Thoracic aorta (tissue), 2 donors: ENCODE results near the gene GGACT. TPM values are rescaled to one million over a fixed set of nuclear protein-coding genes. Genes with fewer than 3 reads are reported as not detected.

ENCODE experiments used
- ATAC-seq: fragments of 150-250 bp; one replicate; pipeline ENCODE4 v1.8.0; 2017; ENCODE audit warnings: low read depth; ENCODE audit not compliant: insufficient number of reproducible peaks, low FRiP score
- DNase-seq: peaks from one replicate; pipeline ENCODE4 v3.0.0-alpha.2; 2020; ENCODE audit warnings: low spot score
- H3K27ac ChIP-seq, 2 donors: fragments of 200-600 bp; sonication (generic); 1 replicate in 1 of 2; 2 replicates in 1 of 2; pipeline ENCODE4 v1.5.1; 2016; ENCODE audit warnings: mild to moderate bottlenecking in 2 of 2, moderate library complexity in 2 of 2
- H3K27me3 ChIP-seq: fragments of 200-600 bp; sonication (generic); replicated peaks from 2 replicates; pipeline ENCODE4 v1.6.0; 2016; ENCODE audit warnings: mild to moderate bottlenecking; ENCODE audit not compliant: insufficient read depth
- H3K36me3 ChIP-seq: fragments of 200-600 bp; sonication (generic); one replicate; pipeline ENCODE4 v1.5.1; 2016
- H3K4me1 ChIP-seq, 2 donors: fragments of 200-600 bp; sonication (generic); 1 replicate in 1 of 2; 2 replicates in 1 of 2; pipeline versions ENCODE4 v1.5.1 to v1.6.0; 2016; ENCODE audit warnings: low read depth in 2 of 2, mild to moderate bottlenecking in 1 of 2; ENCODE audit not compliant: control insufficient read depth in 1 of 2
- H3K4me3 ChIP-seq: fragments of 200-600 bp; sonication (generic); 2 replicates; pipeline ENCODE4 v1.5.1; 2016; ENCODE audit warnings: mild to moderate bottlenecking
- H3K9me3 ChIP-seq: fragments of 200-600 bp; sonication (generic); 2 replicates; pipeline ENCODE4 v1.5.1; 2016
- total RNA-seq, 2 donors: library from RNA; depleted of rRNA; stranded (reverse); fragments of >200 nt; gene quantifications; one replicate each; pipeline versions ENCODE4 v1.1.0 to v1.2.3, GENCODE V29; 2016
- TF ChIP-seq, protein P1 (sequence below): fragments of 200-600 bp; sonication (generic); IDR thresholded peaks from one replicate; pipeline ENCODE4 v1.5.1; 2019; ENCODE audit warnings: antibody characterized with exemption

The GGACT gene
- total RNA-seq, 2 donors from 2014 or later: 0.27 to 0.92 TPM

DNA sequence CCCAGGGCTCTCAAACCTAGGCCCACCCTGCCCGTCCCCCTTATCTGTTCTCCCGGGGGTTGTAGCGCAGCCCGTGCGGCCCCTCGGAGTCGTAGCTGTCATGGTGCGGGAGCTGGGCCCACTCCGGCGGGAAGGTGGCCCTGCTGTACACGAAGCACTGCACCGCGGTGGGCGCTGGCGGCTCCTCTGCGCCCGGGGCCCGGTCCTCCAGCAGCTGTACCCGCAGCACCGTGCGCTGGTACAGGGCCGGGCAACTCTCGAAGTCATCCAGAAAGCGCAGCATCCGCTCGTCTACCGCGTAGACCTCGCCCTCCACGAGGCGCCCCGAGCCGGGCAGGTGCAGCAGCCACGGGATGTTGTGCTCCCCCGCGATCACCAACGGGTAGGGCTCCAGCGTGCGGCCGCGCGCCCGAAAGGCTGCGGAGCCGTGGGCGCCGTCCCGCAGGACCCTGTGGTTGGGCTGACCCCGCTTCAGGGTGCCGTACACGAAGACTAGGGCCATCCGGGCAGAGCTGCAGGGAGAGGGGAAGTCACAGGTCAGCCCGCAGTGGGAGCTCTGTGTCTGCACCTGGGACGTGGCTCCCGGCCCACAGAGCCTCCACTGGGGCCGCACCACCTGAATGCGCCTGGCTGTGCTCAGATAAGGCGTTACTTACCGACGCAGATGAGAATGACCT is 56.4 kb downstream of the GGACT start:
- TF ChIP-seq, protein P1, sequence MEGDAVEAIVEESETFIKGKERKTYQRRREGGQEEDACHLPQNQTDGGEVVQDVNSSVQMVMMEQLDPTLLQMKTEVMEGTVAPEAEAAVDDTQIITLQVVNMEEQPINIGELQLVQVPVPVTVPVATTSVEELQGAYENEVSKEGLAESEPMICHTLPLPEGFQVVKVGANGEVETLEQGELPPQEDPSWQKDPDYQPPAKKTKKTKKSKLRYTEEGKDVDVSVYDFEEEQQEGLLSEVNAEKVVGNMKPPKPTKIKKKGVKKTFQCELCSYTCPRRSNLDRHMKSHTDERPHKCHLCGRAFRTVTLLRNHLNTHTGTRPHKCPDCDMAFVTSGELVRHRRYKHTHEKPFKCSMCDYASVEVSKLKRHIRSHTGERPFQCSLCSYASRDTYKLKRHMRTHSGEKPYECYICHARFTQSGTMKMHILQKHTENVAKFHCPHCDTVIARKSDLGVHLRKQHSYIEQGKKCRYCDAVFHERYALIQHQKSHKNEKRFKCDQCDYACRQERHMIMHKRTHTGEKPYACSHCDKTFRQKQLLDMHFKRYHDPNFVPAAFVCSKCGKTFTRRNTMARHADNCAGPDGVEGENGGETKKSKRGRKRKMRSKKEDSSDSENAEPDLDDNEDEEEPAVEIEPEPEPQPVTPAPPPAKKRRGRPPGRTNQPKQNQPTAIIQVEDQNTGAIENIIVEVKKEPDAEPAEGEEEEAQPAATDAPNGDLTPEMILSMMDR: no peak
- Histone ChIP-seq H3K4me1 (peaks cover 11 to 14% of the 10 kb centered on the region in 2 donors), H3K27me3 (no peaks in the 10 kb centered on the region), H3K9me3 (no peaks in the 10 kb centered on the region), H3K27ac (no peak overlapping the region), H3K36me3 (no peaks in the 10 kb centered on the region), H3K4me3 (no peak overlapping the region)
- no peak for ATAC-seq
- no peak for DNase-seq

DNA sequence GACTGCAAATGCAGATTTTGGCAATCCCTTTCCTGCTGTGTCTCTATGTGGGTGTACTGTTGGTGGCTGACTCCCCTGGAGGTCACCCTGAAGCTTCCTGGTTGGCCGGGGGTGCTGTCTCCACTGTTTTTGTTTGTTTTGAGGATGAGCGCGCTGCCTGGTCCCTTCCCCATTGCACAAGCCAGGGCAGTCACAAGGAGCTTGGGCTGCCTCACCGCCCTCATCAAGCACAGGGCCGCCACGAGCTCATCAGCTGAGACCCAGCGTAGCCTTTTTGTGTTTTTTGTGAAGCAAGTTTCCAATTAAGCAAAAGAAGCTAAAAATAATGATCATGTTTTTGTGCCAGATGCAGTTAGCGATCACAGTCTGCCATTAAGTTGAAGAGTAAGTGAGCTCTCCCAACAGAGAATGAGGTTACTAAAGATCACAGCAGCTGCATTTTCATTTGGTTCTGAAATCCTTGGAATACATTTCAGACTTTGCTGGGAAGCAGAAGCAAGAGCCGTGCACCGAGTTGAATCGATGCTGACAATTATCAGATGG is 57.8 kb downstream of the GGACT start:
- Histone ChIP-seq H3K4me1 (peaks cover 6 to 9% of the 10 kb centered on the region in 2 donors), H3K27me3 (no peaks in the 10 kb centered on the region), H3K27ac (no peak overlapping the region), H3K9me3 (no peaks in the 10 kb centered on the region), H3K4me3 (no peak overlapping the region), H3K36me3 (no peaks in the 10 kb centered on the region)
- DNase-seq (no peak), ATAC-seq (no peak)
- TF ChIP-seq, protein P1: no peak

DNA sequence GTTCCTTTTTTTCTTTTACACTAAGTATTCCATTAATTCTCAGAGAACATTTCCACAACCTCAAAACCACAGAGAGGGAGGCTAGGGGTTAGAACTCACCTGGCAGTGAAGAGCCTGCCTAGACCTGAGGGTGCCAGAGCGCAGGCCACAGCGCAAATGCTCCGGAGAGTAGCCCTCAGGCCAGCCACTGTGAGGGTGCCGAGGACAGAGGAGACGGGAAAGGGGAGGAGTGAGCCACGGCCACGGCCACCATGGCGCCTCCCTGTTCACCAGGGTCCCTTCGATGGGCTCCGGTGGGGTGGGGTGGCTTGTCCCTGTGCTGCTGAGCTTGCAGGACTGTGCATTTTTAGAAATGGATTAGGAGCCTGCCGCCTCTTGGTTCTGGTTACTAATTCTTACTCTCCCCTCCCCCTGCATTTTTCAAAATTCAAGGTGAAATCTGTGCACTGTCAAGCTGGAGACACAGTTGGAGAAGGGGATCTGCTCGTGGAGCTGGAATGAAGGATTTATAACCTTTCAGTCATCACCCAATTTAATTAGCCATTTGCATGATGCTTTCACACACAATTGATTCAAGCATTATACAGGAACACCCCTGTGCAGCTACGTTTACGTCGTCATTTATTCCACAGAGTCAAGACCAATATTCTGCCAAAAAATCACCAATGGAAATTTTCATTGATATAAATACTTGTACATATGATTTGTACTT is 58.8 kb downstream of the GGACT start:
- Histone ChIP-seq H3K27me3 (no peaks in the 10 kb centered on the region), H3K36me3 (no peaks in the 10 kb centered on the region), H3K27ac (no peak overlapping the region), H3K4me3 (no peak overlapping the region), H3K4me1 (no peaks in the 10 kb centered on the region), H3K9me3 (no peaks in the 10 kb centered on the region)
- DNase-seq (no peak), ATAC-seq (no peak)
- TF ChIP-seq, protein P1: no peak

DNA sequence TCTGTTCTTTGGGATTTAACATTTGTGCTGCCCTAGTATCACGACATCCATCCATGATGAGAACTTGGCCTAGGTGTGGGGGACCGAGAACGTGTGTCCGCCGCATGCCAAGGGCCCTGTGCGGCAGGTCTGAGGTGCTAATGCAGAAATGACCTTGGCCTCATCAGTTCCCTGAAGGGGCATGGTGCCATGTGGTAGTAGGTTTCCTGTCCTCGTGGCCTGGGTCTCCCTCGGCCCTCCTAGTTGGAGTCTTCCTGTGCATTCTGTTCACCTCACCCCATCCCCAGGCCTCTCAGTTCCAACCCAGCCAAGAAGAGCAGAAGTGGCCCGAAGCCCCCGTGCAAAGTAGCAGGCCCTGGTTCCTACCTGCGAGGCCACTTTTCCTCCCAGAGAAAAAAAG is 59.8 kb downstream of the GGACT start:
- no peaks in the 10 kb centered on the region for H3K36me3 ChIP-seq
- no peaks in the 10 kb centered on the region for H3K9me3 ChIP-seq
- H3K4me1 ChIP-seq: no peaks in the 10 kb centered on the region
- no peaks in the 10 kb centered on the region for H3K27me3 ChIP-seq
- no peak overlapping the region for H3K27ac ChIP-seq
- no peak for ATAC-seq
- H3K4me3 ChIP-seq: no peak overlapping the region
- DNase-seq: no peak
- TF ChIP-seq, protein P1: no peak

DNA sequence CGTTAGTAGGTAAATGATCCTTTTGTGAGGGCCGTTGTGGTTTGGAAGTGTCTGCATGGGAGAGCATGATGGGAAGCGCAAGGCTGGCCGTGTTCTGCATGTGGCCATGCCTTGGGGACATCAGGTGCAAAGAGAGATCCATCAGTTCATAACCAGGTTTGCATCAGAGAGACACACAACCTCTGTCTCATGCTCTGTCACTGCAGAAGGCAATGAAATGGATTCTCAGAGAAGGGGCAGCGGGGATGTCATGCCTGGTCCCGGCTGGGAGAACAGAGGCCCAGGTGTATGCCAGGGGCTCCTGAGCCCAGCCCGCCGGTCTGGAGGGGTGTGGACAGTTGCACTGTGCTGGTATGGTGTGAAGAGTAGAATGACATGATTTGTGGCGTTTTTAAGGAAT is 60.2 kb downstream of the GGACT start:
- DNase-seq (no peak), ATAC-seq (no peak)
- Histone ChIP-seq H3K27me3 (no peaks in the 10 kb centered on the region), H3K27ac (no peak overlapping the region), H3K4me1 (no peaks in the 10 kb centered on the region), H3K4me3 (no peak overlapping the region), H3K9me3 (no peaks in the 10 kb centered on the region), H3K36me3 (no peaks in the 10 kb centered on the region)
- TF ChIP-seq, protein P1: no peak
